ENCODE results near the gene NEK6. TPM values are rescaled to one million over a fixed set of nuclear protein-coding genes. Genes with fewer than 3 reads are reported as not detected.

Gene NEK6
- total RNA-seq, 2 experiments from 2014 or later = 5.6 to 16.4 TPM

- H3K4me3 ChIP-seq (ENCODE audit: low read depth, low read length, poor library complexity, severe bottlenecking) = no peak overlapping the region
- TF ChIP-seq CTCF (conservative IDR thresholded peaks at IDR 0.05; ENCODE audit: low read length) (no peak), EZH2phosphoT487 (IDR thresholded peaks at IDR 0.05; ENCODE audit: borderline replicate concordance, low read depth, low read length) (no peak)
- intact Hi-C loops (cut with micrococcal nuclease; ENCODE audit: unreplicated experiment) = no loop called here
- H4K20me1 ChIP-seq (ENCODE audit: insufficient read depth, low read length) = no peaks in the 10 kb centered on the region
- H3K9me3 ChIP-seq (ENCODE audit: low read length) = no peaks in the 10 kb centered on the region
- H3K4me1 ChIP-seq (ENCODE audit: insufficient read depth, low read length, poor library complexity, severe bottlenecking) = no peaks in the 10 kb centered on the region
- BruUV-seq (replicated peaks) = no TSS peak
- CTCF ChIA-PET (ENCODE audit: unreplicated experiment) = no interaction called here
- H3K79me2 ChIP-seq (ENCODE audit: insufficient read depth, low read depth, low read length) = no peaks in the 10 kb centered on the region
- H3K4me2 ChIP-seq (ENCODE audit: low read length) = no peak overlapping the region
- DNase-seq (ENCODE audit: low spot score) = no peak
- H3K36me3 ChIP-seq (ENCODE audit: insufficient read depth, low read length) = peaks cover 63% of the 10 kb centered on the region
- H2AFZ ChIP-seq (ENCODE audit: low read length) = no peak overlapping the region
- no peak overlapping the region for H3K27ac ChIP-seq (ENCODE audit: low read depth, low read length, poor library complexity, severe bottlenecking)
- POLR2A ChIA-PET = no interaction called here
- no peaks in the 10 kb centered on the region for H3K9me2 ChIP-seq (ENCODE audit: insufficient read depth, low read length)
Observed at GRCh38 chr9:124348831-124349230, 91.1 kb downstream of the NEK6 start.

- H3K27ac ChIP-seq (ENCODE audit: low read depth, low read length, poor library complexity, severe bottlenecking) = no peak overlapping the region
- POLR2A ChIA-PET = no interaction called here
Observed at GRCh38 chr9:124349267-124349666, 91.5 kb downstream of the NEK6 start.

More at GRCh38 chr9:124349267-124349666, 91.5 kb downstream of the NEK6 start:
- Histone ChIP-seq H3K9me2 (ENCODE audit: insufficient read depth, low read length) (no peaks in the 10 kb centered on the region), H2AFZ (ENCODE audit: low read length) (no peak overlapping the region), H3K79me2 (ENCODE audit: insufficient read depth, low read depth, low read length) (no peaks in the 10 kb centered on the region), H3K4me2 (ENCODE audit: low read length) (no peak overlapping the region), H4K20me1 (ENCODE audit: insufficient read depth, low read length) (no peaks in the 10 kb centered on the region), H3K4me1 (ENCODE audit: insufficient read depth, low read length, poor library complexity, severe bottlenecking) (no peaks in the 10 kb centered on the region), H3K36me3 (ENCODE audit: insufficient read depth, low read length) (peaks cover 65% of the 10 kb centered on the region), H3K9me3 (ENCODE audit: low read length) (no peaks in the 10 kb centered on the region), H3K4me3 (ENCODE audit: low read depth, low read length, poor library complexity, severe bottlenecking) (no peak overlapping the region)
- DNase-seq (ENCODE audit: low spot score) = no peak
- BruUV-seq (replicated peaks) = no TSS peak
- intact Hi-C loops (cut with micrococcal nuclease; ENCODE audit: unreplicated experiment) = no loop called here
- CTCF ChIA-PET (ENCODE audit: unreplicated experiment) = no interaction called here
- TF ChIP-seq EZH2phosphoT487 (IDR thresholded peaks at IDR 0.05; ENCODE audit: borderline replicate concordance, low read depth, low read length) = no peak
- TF ChIP-seq CTCF (conservative IDR thresholded peaks at IDR 0.05; ENCODE audit: low read length) = no peak
